ENCODE data around the gene GRIP2.

The GRIP2 gene

DNA sequence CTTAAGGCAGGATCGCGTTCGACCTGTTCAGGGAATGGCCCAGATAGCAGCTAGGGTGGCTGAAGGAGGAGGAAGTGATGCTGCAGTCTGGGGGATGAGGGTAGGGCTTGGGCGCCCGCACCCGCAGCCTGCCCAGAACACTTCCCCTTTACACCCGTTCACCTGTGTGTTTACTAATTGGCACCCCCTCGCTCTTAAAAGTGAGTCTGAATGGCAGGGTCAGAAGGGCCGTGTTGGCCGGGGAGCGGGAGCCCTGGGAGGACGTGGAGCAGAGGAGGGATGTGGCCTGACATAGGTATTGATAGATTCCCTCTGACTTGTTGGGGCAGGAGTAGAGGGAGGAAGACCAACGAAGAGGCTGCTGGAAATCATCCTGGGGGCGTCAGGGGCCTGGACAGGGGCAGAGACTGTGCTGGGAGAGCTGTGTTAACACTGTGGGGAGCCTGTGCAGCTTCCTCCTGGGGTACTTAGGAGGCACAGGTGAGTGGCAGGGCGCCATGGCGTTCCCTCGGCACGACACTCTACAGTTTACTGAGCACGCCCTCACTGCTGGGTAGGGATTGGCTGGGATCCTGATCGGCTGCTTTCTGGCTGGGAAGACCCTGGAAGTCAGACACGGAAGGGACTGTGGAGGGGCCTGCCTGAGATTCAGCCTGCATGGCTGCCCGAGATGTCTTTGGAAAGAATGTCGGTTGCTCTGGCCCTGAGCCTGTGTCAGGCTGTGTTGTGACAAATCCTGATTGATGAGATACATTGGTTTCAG is 86.1 kb downstream of the GRIP2 start:
- Histone ChIP-seq H3K9me3 (ENCODE audit: control insufficient read depth, insufficient read depth, low read depth, low read length) (no peaks in the 10 kb centered on the region), H3K36me3 (ENCODE audit: control insufficient read depth in 2 of 2, insufficient read depth in 1 of 2, low read length in 2 of 2) (peaks cover 0 to 12% of the 10 kb centered on the region in 2 experiments; a peak in 1 of 3 replicates), H3K4me1 (ENCODE audit: control insufficient read depth, insufficient read depth, low read length) (peaks cover 13% of the 10 kb centered on the region), H3K4me3 (ENCODE audit: low read depth, low read length) (no peak overlapping the region), H3K27ac (ENCODE audit: extremely low read depth, low read depth, low read length) (no peak overlapping the region)
- no peak for TF ChIP-seq ZNF341 (tag by site-specific recombination; IDR thresholded peaks at IDR 0.05; ENCODE audit: low read depth)
- TF ChIP-seq ZNF571 (tag by site-specific recombination; IDR thresholded peaks at IDR 0.05) = no peak
- no peak for TF ChIP-seq ZBTB48 (tag by site-specific recombination; IDR thresholded peaks at IDR 0.05)
- TF ChIP-seq ZNF548 (tag by site-specific recombination; IDR thresholded peaks at IDR 0.05) = no peak
- TF ChIP-seq ZNF37A (tag by site-specific recombination; IDR thresholded peaks at IDR 0.05) = no peak
- TF ChIP-seq ZNF16 (tag by site-specific recombination; IDR thresholded peaks at IDR 0.05; ENCODE audit: low read depth) = no peak
- no peak for TF ChIP-seq MZF1 (tag by site-specific recombination; IDR thresholded peaks at IDR 0.05; ENCODE audit: borderline replicate concordance)
- TF ChIP-seq, protein P1, sequence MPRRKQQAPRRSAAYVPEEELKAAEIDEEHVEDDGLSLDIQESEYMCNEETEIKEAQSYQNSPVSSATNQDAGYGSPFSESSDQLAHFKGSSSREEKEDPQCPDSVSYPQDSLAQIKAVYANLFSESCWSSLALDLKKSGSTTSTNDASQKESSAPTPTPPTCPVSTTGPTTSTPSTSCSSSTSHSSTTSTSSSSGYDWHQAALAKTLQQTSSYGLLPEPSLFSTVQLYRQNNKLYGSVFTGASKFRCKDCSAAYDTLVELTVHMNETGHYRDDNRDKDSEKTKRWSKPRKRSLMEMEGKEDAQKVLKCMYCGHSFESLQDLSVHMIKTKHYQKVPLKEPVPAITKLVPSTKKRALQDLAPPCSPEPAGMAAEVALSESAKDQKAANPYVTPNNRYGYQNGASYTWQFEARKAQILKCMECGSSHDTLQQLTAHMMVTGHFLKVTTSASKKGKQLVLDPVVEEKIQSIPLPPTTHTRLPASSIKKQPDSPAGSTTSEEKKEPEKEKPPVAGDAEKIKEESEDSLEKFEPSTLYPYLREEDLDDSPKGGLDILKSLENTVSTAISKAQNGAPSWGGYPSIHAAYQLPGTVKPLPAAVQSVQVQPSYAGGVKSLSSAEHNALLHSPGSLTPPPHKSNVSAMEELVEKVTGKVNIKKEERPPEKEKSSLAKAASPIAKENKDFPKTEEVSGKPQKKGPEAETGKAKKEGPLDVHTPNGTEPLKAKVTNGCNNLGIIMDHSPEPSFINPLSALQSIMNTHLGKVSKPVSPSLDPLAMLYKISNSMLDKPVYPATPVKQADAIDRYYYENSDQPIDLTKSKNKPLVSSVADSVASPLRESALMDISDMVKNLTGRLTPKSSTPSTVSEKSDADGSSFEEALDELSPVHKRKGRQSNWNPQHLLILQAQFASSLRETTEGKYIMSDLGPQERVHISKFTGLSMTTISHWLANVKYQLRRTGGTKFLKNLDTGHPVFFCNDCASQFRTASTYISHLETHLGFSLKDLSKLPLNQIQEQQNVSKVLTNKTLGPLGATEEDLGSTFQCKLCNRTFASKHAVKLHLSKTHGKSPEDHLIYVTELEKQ (tag by site-specific recombination; IDR thresholded peaks at IDR 0.05; ENCODE audit: borderline replicate concordance) = no peak
- TF ChIP-seq, protein P2, sequence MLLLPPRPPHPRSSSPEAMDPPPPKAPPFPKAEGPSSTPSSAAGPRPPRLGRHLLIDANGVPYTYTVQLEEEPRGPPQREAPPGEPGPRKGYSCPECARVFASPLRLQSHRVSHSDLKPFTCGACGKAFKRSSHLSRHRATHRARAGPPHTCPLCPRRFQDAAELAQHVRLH (tag by site-specific recombination; IDR thresholded peaks at IDR 0.05) = no peak
- TF ChIP-seq ZNF549 (tag by site-specific recombination; IDR thresholded peaks at IDR 0.05) = no peak
- TF ChIP-seq ZXDB (tag by site-specific recombination; IDR thresholded peaks at IDR 0.05) = no peak
- no peak for TF ChIP-seq ZNF560 (tag by site-specific recombination; IDR thresholded peaks at IDR 0.05; ENCODE audit: borderline replicate concordance)
- TF ChIP-seq ZNF292 (tag by site-specific recombination; IDR thresholded peaks at IDR 0.05; ENCODE audit: borderline replicate concordance, low read depth) = no peak
- ChIA-PET CTCF (interaction anchor here (0.6 to 1.6 kb wide), 4 partner anchors 15 to 192 kb away, joined by 3 to 7 read pairs (median 4); no protein-coding TSS in a partner anchor), POLR2A (no interaction called here)

DNA sequence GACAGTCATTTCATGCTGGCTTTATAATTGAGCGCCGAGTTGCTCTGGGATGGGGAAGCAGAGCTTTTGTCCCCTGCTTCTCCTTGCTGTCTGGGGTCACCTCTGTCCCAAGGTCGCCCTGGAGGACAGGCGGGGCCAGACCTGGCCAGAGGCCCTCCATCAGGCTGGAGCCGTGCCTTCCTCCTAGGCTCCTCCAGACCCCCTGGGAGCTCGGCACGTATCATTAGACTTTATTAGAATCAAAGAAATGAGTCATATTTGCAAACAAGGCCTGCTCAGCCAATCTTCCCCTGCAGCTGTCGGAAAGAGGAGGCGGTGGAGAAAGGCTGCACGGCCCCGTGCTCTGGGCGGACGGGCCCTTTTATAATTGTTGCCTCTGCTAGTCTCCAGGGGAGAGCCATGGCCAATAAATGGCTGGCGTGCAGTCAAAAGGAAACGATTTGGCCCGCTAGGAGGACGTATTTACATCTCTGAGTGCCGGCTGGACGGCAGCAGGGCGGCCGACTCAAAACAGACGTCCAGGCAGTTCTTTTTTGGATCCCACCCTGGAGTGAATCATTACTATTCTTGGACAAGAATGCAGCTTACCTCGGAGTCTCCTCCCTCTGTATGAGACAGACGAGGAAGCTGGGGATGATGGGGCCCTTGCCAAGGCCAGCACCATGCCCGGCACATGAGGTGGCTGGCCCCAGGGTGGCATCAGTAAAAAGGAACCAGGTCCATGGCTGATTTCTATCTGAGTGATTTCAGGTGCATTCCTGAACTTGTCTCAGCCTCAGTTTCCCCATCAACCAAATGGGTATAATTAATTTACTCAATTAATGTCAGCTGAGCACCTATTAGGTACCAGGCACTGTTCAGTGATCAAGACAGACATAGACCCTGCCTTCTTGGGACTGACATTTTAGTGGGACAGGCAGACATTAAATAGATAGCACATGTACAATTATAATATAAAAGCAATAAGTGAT is 87.1 kb downstream of the GRIP2 start:
- Histone ChIP-seq H3K4me3 (ENCODE audit: low read depth, low read length) (no peak overlapping the region), H3K9me3 (ENCODE audit: control insufficient read depth, insufficient read depth, low read depth, low read length) (no peaks in the 10 kb centered on the region), H3K36me3 (ENCODE audit: control insufficient read depth in 2 of 2, insufficient read depth in 1 of 2, low read length in 2 of 2) (peaks cover 0 to 22% of the 10 kb centered on the region in 2 experiments; a peak in 1 of 3 replicates), H3K4me1 (ENCODE audit: control insufficient read depth, insufficient read depth, low read length) (peaks cover 13% of the 10 kb centered on the region), H3K27ac (ENCODE audit: extremely low read depth, low read depth, low read length) (peak overlapping the region; percentile 88)
- ChIA-PET CTCF (interaction anchor here (0.5 to 2.0 kb wide), 7 partner anchors 9 to 249 kb away, joined by 3 to 16 read pairs (median 6); no protein-coding TSS in a partner anchor), POLR2A (interaction anchor here (0.5 to 2.0 kb wide), 7 partner anchors 11 to 51 kb away, joined by 3 to 11 read pairs (median 4); partner anchors contain the start of gene SLC6A6)
- no peak for TF ChIP-seq YY2 (tag by site-specific recombination; IDR thresholded peaks at IDR 0.05)
- no peak for TF ChIP-seq ZNF433 (tag by site-specific recombination; IDR thresholded peaks at IDR 0.05; ENCODE audit: low read depth)
- TF ChIP-seq, protein P3, sequence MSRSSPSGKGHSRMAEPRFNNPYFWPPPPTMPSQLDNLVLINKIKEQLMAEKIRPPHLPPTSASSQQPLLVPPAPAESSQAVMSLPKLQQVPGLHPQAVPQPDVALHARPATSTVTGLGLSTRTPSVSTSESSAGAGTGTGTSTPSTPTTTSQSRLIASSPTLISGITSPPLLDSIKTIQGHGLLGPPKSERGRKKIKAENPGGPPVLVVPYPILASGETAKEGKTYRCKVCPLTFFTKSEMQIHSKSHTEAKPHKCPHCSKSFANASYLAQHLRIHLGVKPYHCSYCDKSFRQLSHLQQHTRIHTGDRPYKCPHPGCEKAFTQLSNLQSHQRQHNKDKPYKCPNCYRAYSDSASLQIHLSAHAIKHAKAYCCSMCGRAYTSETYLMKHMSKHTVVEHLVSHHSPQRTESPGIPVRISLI (tag by site-specific recombination; IDR thresholded peaks at IDR 0.05) = no peak
- TF ChIP-seq KLF7 (tag by site-specific recombination; IDR thresholded peaks at IDR 0.05; ENCODE audit: borderline replicate concordance) = 0 out of 2 replicates have a peak, but pooled peaks have one; percentile 33
- TF ChIP-seq ZNF311 (tag by site-specific recombination; IDR thresholded peaks at IDR 0.05; ENCODE audit: borderline replicate concordance) = no peak
- no peak for TF ChIP-seq ZNF112 (tag by site-specific recombination; IDR thresholded peaks at IDR 0.05)
- peak; percentile 79 for TF ChIP-seq ZNF629 (tag by site-specific recombination; IDR thresholded peaks at IDR 0.05)
- TF ChIP-seq TRIM28 (IDR thresholded peaks at IDR 0.05; ENCODE audit: borderline replicate concordance, low read length) = peak; percentile 72; the same call in 1 of the 2 replicates
- TF ChIP-seq, protein P4, sequence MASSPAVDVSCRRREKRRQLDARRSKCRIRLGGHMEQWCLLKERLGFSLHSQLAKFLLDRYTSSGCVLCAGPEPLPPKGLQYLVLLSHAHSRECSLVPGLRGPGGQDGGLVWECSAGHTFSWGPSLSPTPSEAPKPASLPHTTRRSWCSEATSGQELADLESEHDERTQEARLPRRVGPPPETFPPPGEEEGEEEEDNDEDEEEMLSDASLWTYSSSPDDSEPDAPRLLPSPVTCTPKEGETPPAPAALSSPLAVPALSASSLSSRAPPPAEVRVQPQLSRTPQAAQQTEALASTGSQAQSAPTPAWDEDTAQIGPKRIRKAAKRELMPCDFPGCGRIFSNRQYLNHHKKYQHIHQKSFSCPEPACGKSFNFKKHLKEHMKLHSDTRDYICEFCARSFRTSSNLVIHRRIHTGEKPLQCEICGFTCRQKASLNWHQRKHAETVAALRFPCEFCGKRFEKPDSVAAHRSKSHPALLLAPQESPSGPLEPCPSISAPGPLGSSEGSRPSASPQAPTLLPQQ (tag by site-specific recombination; IDR thresholded peaks at IDR 0.05) = peak; percentile 91
- TF ChIP-seq ZNF292 (tag by site-specific recombination; IDR thresholded peaks at IDR 0.05; ENCODE audit: borderline replicate concordance, low read depth) = no peak
- peak; percentile 78 for TF ChIP-seq ZXDB (tag by site-specific recombination; IDR thresholded peaks at IDR 0.05)
- TF ChIP-seq ZBTB1 (tag by site-specific recombination; IDR thresholded peaks at IDR 0.05) = no peak
- peak; percentile 79 for TF ChIP-seq ZFHX2 (tag by site-specific recombination; conservative IDR thresholded peaks at IDR 0.05)
- TF ChIP-seq BCL11B (tag by site-specific recombination; IDR thresholded peaks at IDR 0.05; ENCODE audit: low read depth) = peak; percentile 70; the same call in 1 of the 2 replicates
- peak; percentile 74 for TF ChIP-seq KLF1 (tag by site-specific recombination; IDR thresholded peaks at IDR 0.05)
